Neural progenitor cell (in vitro differentiated cells): ENCODE data around the gene EME1.

Experiments
- CTCF ChIP-seq: fragments of 200-600 bp; sonication (generic); IDR thresholded peaks from 2 replicates; pipeline ENCODE4 v1.5.1; 2017; ENCODE audit warnings: antibody characterized with exemption, mild to moderate bottlenecking
- EZH2 ChIP-seq: fragments of 200-600 bp; sonication (generic); IDR thresholded peaks from 2 replicates; pipeline ENCODE4 v1.6.1; 2017; ENCODE audit warnings: antibody characterized with exemption, mild to moderate bottlenecking, moderate library complexity

- TF ChIP-seq EZH2 (no peak), CTCF (no peak)
These were observed 7.6 kb downstream of the EME1 start for GRCh38 chr17:50380369-50381259.
